Fibroblast of gingiva (primary cell): ENCODE measurements around the gene KLHL14.

ENCODE experiments used
- DNase-seq: peaks from one replicate; pipeline ENCODE4 v3.0.0-alpha.2; 2011; ENCODE audit warnings: low read depth

KLHL14 gene

GRCh38 chr18:32634876-32635431 is 137.9 kb downstream of the KLHL14 start:
- no peak for DNase-seq

GRCh38 chr18:32629981-32630700 is 142.7 kb downstream of the KLHL14 start:
- DNase-seq: no peak

GRCh38 chr18:32629292-32629691 is 143.5 kb downstream of the KLHL14 start:
- DNase-seq: no peak

- DNase-seq: no peak
Observed at GRCh38 chr18:32624182-32624723, 148.6 kb downstream of the KLHL14 start.

- no peak for DNase-seq
Observed at GRCh38 chr18:32623563-32623962, 149.3 kb downstream of the KLHL14 start.
